A549 treated with CpdA at 1 μM for 4 hours (cell line): ENCODE results near the gene HP1BP3. TPM values are rescaled to one million over a fixed set of nuclear protein-coding genes. Genes with fewer than 3 reads are reported as not detected.

Experiments
- total RNA-seq: library from RNA; stranded (reverse); fragments of 200-300 nt; extraction: Qiagen RNA extraction; gene quantifications from 5 replicates; pipeline ENCODE4 v1.2.3, GENCODE V29; 2022; ENCODE audit warnings: low read depth

The HP1BP3 gene
- total RNA-seq, result 90.3 to 155 TPM (median 114 TPM) in 5 replicates

GRCh38 chr1:20787029-20787839 lies at the start of gene HP1BP3:
Gene HP1BP3 (minus strand): TSS chr1:20787307. CDS start chr1:20780440, 6,867 bp downstream.

GRCh38 chr1:20732588-20733359 lies 54.3 kb downstream of the HP1BP3 start, which contains the start of gene SH2D5:
Gene SH2D5 (minus strand): TSS chr1:20732703. CDS start chr1:20728044, 4,659 bp downstream.

GRCh38 chr1:20717452-20718342 lies 69.4 kb downstream of the HP1BP3 start, which contains the start of gene KIF17:
Gene KIF17 (minus strand): TSS chr1:20718007. CDS start chr1:20717706, 301 bp downstream.

Other genes with a start within 250 kb of the HP1BP3 start
- 3.6 to 6.6 TPM (median 5.7 TPM) in 5 replicates for gene FAM43B, start 234.7 kb downstream of the HP1BP3 start, total RNA-seq
- 32.1 to 47.4 TPM (median 36.1 TPM) in 5 replicates for gene CDA, start 198.2 kb downstream of the HP1BP3 start, total RNA-seq
- 27.9 to 44.1 TPM (median 37.5 TPM) in 5 replicates for gene PINK1, start 153.8 kb downstream of the HP1BP3 start, total RNA-seq
- 183 to 217 TPM (median 213 TPM) in 5 replicates for gene DDOST, start 125.9 kb downstream of the HP1BP3 start, total RNA-seq
- gene KIF17, start 69.3 kb downstream of the HP1BP3 start, total RNA-seq, result 0.90 to 1.7 TPM (median 1.2 TPM) in 5 replicates
- gene SH2D5, start 54.6 kb downstream of the HP1BP3 start, total RNA-seq, result 13.6 to 16.3 TPM (median 14.3 TPM) in 5 replicates